ENCODE results near the gene TUBAL3.
A peak's percentile ranks its signal among the peaks of the same experiment; 100 is the strongest.

Gene TUBAL3

DNA sequence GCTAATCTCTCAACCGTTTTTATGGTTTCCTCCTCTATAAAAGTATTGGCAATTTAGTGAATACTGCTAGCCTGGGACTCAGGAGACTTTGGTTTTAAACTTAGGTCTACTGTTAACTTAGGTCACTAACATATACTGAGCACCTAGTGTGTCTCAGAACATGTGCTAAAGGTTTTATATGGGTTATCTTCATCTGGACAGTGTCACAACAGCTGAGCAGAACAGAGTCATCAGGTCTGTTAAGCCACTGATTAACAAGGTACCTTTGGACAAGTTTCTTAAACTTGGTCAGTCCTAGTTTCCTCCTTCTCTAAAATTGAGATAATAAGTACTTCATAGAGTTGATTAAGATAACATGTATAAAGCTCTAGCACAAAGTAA is 38.4 kb upstream of the TUBAL3 start:
- Histone ChIP-seq H3K4me3 (ENCODE audit: low read length) (peak overlapping the region; percentile 54), H2AFZ (ENCODE audit: low read depth, low read length) (no peak overlapping the region), H3K4me1 (ENCODE audit: low read length) (peaks cover 48% of the 10 kb centered on the region), H3K9ac (ENCODE audit: low read length) (peak overlapping the region; percentile 51), H4K20me1 (ENCODE audit: insufficient read depth, low read length) (0 out of 2 replicates have a peak, but pooled peaks cover 2% of the 10 kb centered on the region), H3K27ac (ENCODE audit: low read length) (peak overlapping the region; percentile 86), H3K36me3 (replicated peaks; ENCODE audit: low read depth, low read length) (peaks cover 3% of the 10 kb centered on the region), H3K79me2 (ENCODE audit: low read length) (peaks cover 4% of the 10 kb centered on the region; the same call in 1 of the 2 replicates), H3K9me3 (ENCODE audit: insufficient read depth, low read length) (no peaks in the 10 kb centered on the region), H3K4me2 (ENCODE audit: low read length) (peak overlapping the region; percentile 82), H3K27me3 (ENCODE audit: low read depth, low read length) (no peaks in the 10 kb centered on the region)
- TF ChIP-seq, protein P1, sequence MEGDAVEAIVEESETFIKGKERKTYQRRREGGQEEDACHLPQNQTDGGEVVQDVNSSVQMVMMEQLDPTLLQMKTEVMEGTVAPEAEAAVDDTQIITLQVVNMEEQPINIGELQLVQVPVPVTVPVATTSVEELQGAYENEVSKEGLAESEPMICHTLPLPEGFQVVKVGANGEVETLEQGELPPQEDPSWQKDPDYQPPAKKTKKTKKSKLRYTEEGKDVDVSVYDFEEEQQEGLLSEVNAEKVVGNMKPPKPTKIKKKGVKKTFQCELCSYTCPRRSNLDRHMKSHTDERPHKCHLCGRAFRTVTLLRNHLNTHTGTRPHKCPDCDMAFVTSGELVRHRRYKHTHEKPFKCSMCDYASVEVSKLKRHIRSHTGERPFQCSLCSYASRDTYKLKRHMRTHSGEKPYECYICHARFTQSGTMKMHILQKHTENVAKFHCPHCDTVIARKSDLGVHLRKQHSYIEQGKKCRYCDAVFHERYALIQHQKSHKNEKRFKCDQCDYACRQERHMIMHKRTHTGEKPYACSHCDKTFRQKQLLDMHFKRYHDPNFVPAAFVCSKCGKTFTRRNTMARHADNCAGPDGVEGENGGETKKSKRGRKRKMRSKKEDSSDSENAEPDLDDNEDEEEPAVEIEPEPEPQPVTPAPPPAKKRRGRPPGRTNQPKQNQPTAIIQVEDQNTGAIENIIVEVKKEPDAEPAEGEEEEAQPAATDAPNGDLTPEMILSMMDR (IDR thresholded peaks at IDR 0.05; ENCODE audit: low read depth, low read length) = no peak
- TF ChIP-seq EZH2phosphoT487 (IDR thresholded peaks at IDR 0.05; ENCODE audit: low read depth) = no peak

DNA sequence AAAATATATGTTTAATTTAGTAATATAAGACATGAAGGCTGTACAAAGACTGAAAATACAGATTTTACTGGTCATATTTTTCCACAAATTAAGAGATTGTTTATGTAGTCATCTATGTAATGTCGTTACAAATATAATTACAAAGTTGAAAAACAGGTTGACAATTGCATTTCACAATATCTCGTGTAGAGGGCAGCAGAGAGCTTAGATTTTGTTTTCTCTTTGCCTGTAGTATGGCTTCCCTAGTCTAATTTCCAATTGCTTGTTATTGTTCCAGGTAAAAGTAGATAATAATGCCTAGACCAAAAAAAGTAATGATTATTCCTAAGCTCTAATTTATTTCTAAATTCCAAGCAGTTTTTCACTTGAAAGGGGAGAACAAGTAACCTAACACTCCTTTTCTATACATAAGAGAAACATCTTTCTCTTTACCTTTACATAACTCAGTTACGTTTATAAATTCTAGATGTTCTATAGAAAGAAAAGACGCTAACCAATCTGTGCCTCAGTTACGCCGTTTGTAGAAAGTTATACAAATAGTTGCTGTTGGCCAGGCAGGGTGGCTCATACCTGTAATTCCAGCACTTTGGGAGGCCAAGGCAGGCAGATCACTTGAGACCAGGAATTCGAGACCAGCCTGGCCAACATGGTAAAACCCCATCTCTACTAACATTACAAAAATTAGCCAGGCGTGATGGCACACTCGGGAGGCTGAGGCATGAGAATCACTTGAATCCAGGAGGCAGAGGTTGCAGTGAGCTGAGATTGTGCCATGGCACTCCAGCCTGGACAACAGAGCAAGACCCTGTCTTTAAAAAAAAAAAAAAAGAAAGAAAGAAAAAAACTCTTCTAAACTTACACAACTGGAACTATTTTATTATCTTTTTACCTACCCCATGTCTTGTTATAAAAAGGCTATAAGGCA is 37.7 kb upstream of the TUBAL3 start:
- no peaks in the 10 kb centered on the region for H3K9me3 ChIP-seq (ENCODE audit: insufficient read depth, low read length)
- H3K36me3 ChIP-seq (replicated peaks; ENCODE audit: low read depth, low read length) = peaks cover 3% of the 10 kb centered on the region
- 0 out of 2 replicates have a peak, but pooled peaks cover 4% of the 10 kb centered on the region for H3K79me2 ChIP-seq (ENCODE audit: low read length)
- no peak for TF ChIP-seq EZH2phosphoT487 (IDR thresholded peaks at IDR 0.05; ENCODE audit: low read depth)
- TF ChIP-seq, protein P1 (IDR thresholded peaks at IDR 0.05; ENCODE audit: low read depth, low read length) = peak; percentile 63
- peak overlapping the region; percentile 54 for H3K4me3 ChIP-seq (ENCODE audit: low read length)
- H3K27ac ChIP-seq (ENCODE audit: low read length) = peak overlapping the region; percentile 86
- 0 out of 2 replicates have a peak, but pooled peaks cover 2% of the 10 kb centered on the region for H4K20me1 ChIP-seq (ENCODE audit: insufficient read depth, low read length)
- H3K4me1 ChIP-seq (ENCODE audit: low read length) = peaks cover 46% of the 10 kb centered on the region
- peak overlapping the region; percentile 51 for H3K9ac ChIP-seq (ENCODE audit: low read length)
- H3K27me3 ChIP-seq (ENCODE audit: low read depth, low read length) = no peaks in the 10 kb centered on the region
- peak overlapping the region; percentile 82 for H3K4me2 ChIP-seq (ENCODE audit: low read length)
- H2AFZ ChIP-seq (ENCODE audit: low read depth, low read length) = no peak overlapping the region

DNA sequence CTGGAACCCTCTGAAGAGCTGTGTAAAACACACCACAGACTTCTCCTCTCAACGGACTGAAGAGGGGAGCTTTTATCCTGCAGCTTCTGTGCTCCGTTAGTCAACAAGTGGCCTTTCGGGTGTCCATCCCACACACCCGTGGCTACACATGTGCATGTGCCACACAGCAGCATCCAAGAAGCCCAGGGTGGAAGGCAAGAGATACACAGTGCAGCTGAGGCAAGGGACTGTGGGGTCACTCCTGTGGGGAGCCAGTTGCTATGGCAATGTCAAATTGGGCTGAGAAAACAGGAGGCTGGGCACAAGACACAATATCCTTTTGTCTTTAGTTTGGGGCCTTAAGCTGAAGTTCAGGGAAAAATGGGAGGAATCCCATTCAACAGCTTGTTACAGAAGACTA is 36.5 kb upstream of the TUBAL3 start:
- Histone ChIP-seq H3K9ac (ENCODE audit: low read length) (no peak overlapping the region), H4K20me1 (ENCODE audit: insufficient read depth, low read length) (0 out of 2 replicates have a peak, but pooled peaks cover 2% of the 10 kb centered on the region), H3K9me3 (ENCODE audit: insufficient read depth, low read length) (no peaks in the 10 kb centered on the region), H3K4me2 (ENCODE audit: low read length) (no peak overlapping the region), H2AFZ (ENCODE audit: low read depth, low read length) (no peak overlapping the region), H3K79me2 (ENCODE audit: low read length) (0 out of 2 replicates have a peak, but pooled peaks cover 4% of the 10 kb centered on the region), H3K27ac (ENCODE audit: low read length) (no peak overlapping the region), H3K27me3 (ENCODE audit: low read depth, low read length) (no peaks in the 10 kb centered on the region), H3K4me1 (ENCODE audit: low read length) (peaks cover 33% of the 10 kb centered on the region), H3K4me3 (ENCODE audit: low read length) (no peak overlapping the region), H3K36me3 (replicated peaks; ENCODE audit: low read depth, low read length) (peaks cover 3% of the 10 kb centered on the region)
- TF ChIP-seq, protein P1 (IDR thresholded peaks at IDR 0.05; ENCODE audit: low read depth, low read length) = no peak

DNA sequence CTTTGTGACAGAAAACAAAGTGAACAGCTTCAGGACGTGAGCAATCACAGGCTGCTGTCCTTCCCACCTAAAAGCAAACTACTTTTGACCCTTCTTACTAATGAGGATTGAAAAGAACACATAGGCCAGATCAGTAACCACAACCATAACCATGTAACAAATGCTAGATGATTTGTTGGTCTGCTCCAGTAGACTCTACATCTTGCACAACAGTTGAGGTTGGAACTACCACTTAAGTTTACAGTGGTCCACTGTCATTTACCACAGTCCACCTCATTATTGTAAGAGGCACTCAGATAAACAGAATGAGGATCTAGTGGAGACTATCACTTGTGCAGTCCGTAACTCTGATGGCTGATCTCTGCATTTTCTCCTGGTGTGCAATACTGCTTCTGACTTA is 35.6 kb upstream of the TUBAL3 start:
- Histone ChIP-seq H3K4me3 (ENCODE audit: low read length) (no peak overlapping the region), H4K20me1 (ENCODE audit: insufficient read depth, low read length) (0 out of 2 replicates have a peak, but pooled peaks cover 2% of the 10 kb centered on the region), H3K36me3 (replicated peaks; ENCODE audit: low read depth, low read length) (peaks cover 3% of the 10 kb centered on the region), H3K27ac (ENCODE audit: low read length) (no peak overlapping the region), H3K9me3 (ENCODE audit: insufficient read depth, low read length) (no peaks in the 10 kb centered on the region), H3K9ac (ENCODE audit: low read length) (no peak overlapping the region), H3K27me3 (ENCODE audit: low read depth, low read length) (no peaks in the 10 kb centered on the region), H3K79me2 (ENCODE audit: low read length) (0 out of 2 replicates have a peak, but pooled peaks cover 4% of the 10 kb centered on the region), H3K4me2 (ENCODE audit: low read length) (no peak overlapping the region), H3K4me1 (ENCODE audit: low read length) (peaks cover 30% of the 10 kb centered on the region), H2AFZ (ENCODE audit: low read depth, low read length) (no peak overlapping the region)
- TF ChIP-seq EZH2phosphoT487 (IDR thresholded peaks at IDR 0.05; ENCODE audit: low read depth) = no peak
- TF ChIP-seq, protein P1 (IDR thresholded peaks at IDR 0.05; ENCODE audit: low read depth, low read length) = no peak
